Prostate gland (tissue), 2 donors: ENCODE measurements around the gene PIK3C2G. TPM values are rescaled to one million over a fixed set of nuclear protein-coding genes. Genes with fewer than 3 reads are reported as not detected.

Experiments
- DNase-seq: peaks from one replicate; pipeline ENCODE4 v3.0.0-alpha.2; 2019; ENCODE audit warnings: low spot score
- H3K27ac ChIP-seq, 2 donors: fragments of 200-600 bp; sonication (generic); 2 replicates each; pipeline ENCODE4 v1.5.1; 2017 to 2019
- H3K27me3 ChIP-seq: fragments of 200-600 bp; sonication (generic); replicated peaks from 2 replicates; pipeline ENCODE4 v1.5.1; 2019; ENCODE audit not compliant: insufficient read depth
- H3K36me3 ChIP-seq, 2 donors: fragments of 200-600 bp; sonication (generic); 1 replicate in 1 of 2; 2 replicates in 1 of 2; pipeline versions ENCODE4 v1.5.1 to v1.8.1; 2017 to 2019
- H3K4me1 ChIP-seq: fragments of 200-600 bp; sonication (generic); replicated peaks from 2 replicates; pipeline ENCODE4 v1.5.1; 2019
- H3K4me3 ChIP-seq, 2 donors: fragments of 200-600 bp; sonication (generic); 2 replicates each; pipeline ENCODE4 v1.5.1; 2017 to 2019
- H3K9me3 ChIP-seq: fragments of 200-600 bp; sonication (generic); 2 replicates; pipeline ENCODE4 v1.5.1; 2017
- CTCF ChIP-seq, 4 experiments: fragments of 200-600 bp in 2 of 4; fragments of 450-650 bp in 2 of 4; sonication (generic) in 2 of 4; IDR thresholded peaks; 1 replicate in 3 of 4; 2 replicates in 1 of 4; pipeline ENCODE4 v1.5.1; 2016 to 2019; ENCODE audit warnings: antibody characterized with exemption in 4 of 4, mild to moderate bottlenecking in 2 of 4, moderate library complexity in 2 of 4
- POLR2A ChIP-seq: fragments of 450-650 bp; IDR thresholded peaks from one replicate; pipeline ENCODE4 v1.6.1; 2016; ENCODE audit warnings: antibody characterized with exemption, mild to moderate bottlenecking
- POLR2AphosphoS5 ChIP-seq: sonication (generic); formaldehyde crosslinking; IDR thresholded peaks from one replicate; pipeline ENCODE4 v1.6.1; 2017; ENCODE audit warnings: antibody characterized with exemption
- WGBS: methylation state at CpG from one replicate; pipeline ENCODE4 v1.1.5; 2018; 5-methylcytosine and 5-hydroxymethylcytosine counted together
- intact Hi-C: fragments of 100-400 bp; cut with DNase I; formaldehyde crosslinking; loops from one replicate; pipeline ENCODE4 v1.14.2; 2022
- total RNA-seq, 2 donors: library from RNA; depleted of rRNA; stranded (reverse); fragments of >200 nt; gene quantifications; one replicate each; pipeline ENCODE4 v1.1.0, GENCODE V29; 2016

The PIK3C2G gene
- total RNA-seq, 2 donors from 2014 or later = 1.4 to 2.1 TPM

- no peak overlapping the region for H3K27ac ChIP-seq
- no peaks in the 10 kb centered on the region for H3K9me3 ChIP-seq
- no peak overlapping the region for H3K4me3 ChIP-seq
- H3K4me1 ChIP-seq = no peaks in the 10 kb centered on the region
- 50% methylated on average over 1 of the region's 1 CpG for WGBS
- intact Hi-C loops = no loop called here
- no peaks in the 10 kb centered on the region for H3K27me3 ChIP-seq
- DNase-seq = no peak
- TF ChIP-seq CTCF (IDR thresholded peaks at IDR 0.05) = no peak
- TF ChIP-seq POLR2A = no peak
- no peak for TF ChIP-seq POLR2AphosphoS5
- H3K36me3 ChIP-seq = no peaks in the 10 kb centered on the region
These were observed 1.2 kb upstream of the PIK3C2G start for GRCh38 chr12:18259906-18260682.

GRCh38 chr12:18261906-18262305 lies 588 bp downstream of the PIK3C2G start:
- Histone ChIP-seq H3K4me3 (no peak overlapping the region), H3K9me3 (no peaks in the 10 kb centered on the region), H3K27ac (peak overlapping the region; percentile 16 to 30), H3K4me1 (no peaks in the 10 kb centered on the region), H3K27me3 (no peaks in the 10 kb centered on the region), H3K36me3 (no peaks in the 10 kb centered on the region)
- WGBS = 56% methylated on average over 5 of the region's 5 CpGs
- DNase-seq = peak; percentile 7
- TF ChIP-seq CTCF (IDR thresholded peaks at IDR 0.05) (no peak), POLR2A (no peak), POLR2AphosphoS5 (no peak)
- intact Hi-C loops = no loop called here

GRCh38 chr12:18262514-18262913 lies 1.2 kb downstream of the PIK3C2G start:
- Histone ChIP-seq H3K27me3 (no peaks in the 10 kb centered on the region), H3K9me3 (no peaks in the 10 kb centered on the region), H3K36me3 (no peaks in the 10 kb centered on the region), H3K4me3 (no peak overlapping the region), H3K4me1 (no peaks in the 10 kb centered on the region), H3K27ac (no peak overlapping the region)
- intact Hi-C loops = no loop called here
- DNase-seq = no peak
- 34% methylated on average over 2 of the region's 2 CpGs for WGBS
- no peak for TF ChIP-seq POLR2AphosphoS5
- no peak for TF ChIP-seq POLR2A
- no peak for TF ChIP-seq CTCF (IDR thresholded peaks at IDR 0.05)

- TF ChIP-seq CTCF (IDR thresholded peaks at IDR 0.05) (no peak), POLR2AphosphoS5 (no peak), POLR2A (no peak)
- H3K9me3 ChIP-seq = no peaks in the 10 kb centered on the region
- no peaks in the 10 kb centered on the region for H3K4me1 ChIP-seq
- 97% methylated on average over 1 of the region's 1 CpG for WGBS
- no peak overlapping the region for H3K27ac ChIP-seq
- no peak for DNase-seq
- H3K27me3 ChIP-seq = no peaks in the 10 kb centered on the region
- intact Hi-C loops = no loop called here
- H3K4me3 ChIP-seq = no peak overlapping the region
- no peaks in the 10 kb centered on the region for H3K36me3 ChIP-seq
These were observed 3.3 kb downstream of the PIK3C2G start for GRCh38 chr12:18264581-18265075.
